Esophagus muscularis mucosa (tissue), 3 donors: ENCODE results near the gene GLI3.
A peak's percentile ranks its signal among the peaks of the same experiment; 100 is the strongest.

Experiments
- CTCF ChIP-seq, 3 experiments: fragments of 200-600 bp in 2 of 3; fragments of 450-650 bp in 1 of 3; sonication (generic) in 2 of 3; IDR thresholded peaks; one replicate each; pipeline ENCODE4 v1.5.1; 2017 to 2019; ENCODE audit warnings: antibody characterized with exemption in 3 of 3, mild to moderate bottlenecking in 2 of 3, moderate library complexity in 1 of 3
- POLR2AphosphoS5 ChIP-seq, 2 donors: sonication (generic); formaldehyde crosslinking; IDR thresholded peaks; one replicate each; pipeline ENCODE4 v1.6.1; 2017; ENCODE audit warnings: antibody characterized with exemption in 2 of 2

GRCh38 chr7:42236266-42236975 is 588 bp downstream of the GLI3 start:
- TF ChIP-seq CTCF (IDR thresholded peaks at IDR 0.05) (no peak), POLR2AphosphoS5 (IDR thresholded peaks at IDR 0.05) (peak; percentile 63 to 71)
